ENCODE results near the gene FGGY. TPM values are rescaled to one million over a fixed set of nuclear protein-coding genes. Genes with fewer than 3 reads are reported as not detected.

Gene FGGY
- total and polyA plus RNA-seq, 2 donors (not counting 1 experiment from before 2014, with no cell fraction given): 6.1 to 38.5 TPM

- no peak overlapping the region for H3K27ac Mint-ChIP-seq
- ATAC-seq (ENCODE audit: low read depth): no peak
- 87% methylated on average over 4 of the region's 7 CpGs for WGBS (ENCODE audit: insufficient coverage)
- Histone ChIP-seq H3K79me2 (ENCODE audit: control insufficient read depth, insufficient read depth, low read length) (no peaks in the 10 kb centered on the region), H3K9ac (ENCODE audit: low read length) (no peak overlapping the region), H3K4me3 (ENCODE audit: control extremely low read depth in 1 of 5, extremely low read depth in 1 of 5, insufficient read depth in 1 of 5, low read depth in 2 of 5, low read length in 4 of 5) (no peak overlapping the region), H3K36me3 (replicated peaks in 1 of 2; ENCODE audit: control extremely low read depth in 1 of 2, control insufficient read depth in 1 of 2, extremely low read depth in 1 of 2, insufficient read depth in 2 of 2, low read length in 1 of 2) (no peaks in the 10 kb centered on the region), H4K20me1 (ENCODE audit: control insufficient read depth, insufficient read depth, low read length, poor library complexity, severe bottlenecking) (no peaks in the 10 kb centered on the region), H3K27ac (ENCODE audit: low read length in 2 of 2) (no peak overlapping the region), H3K9me3 (ENCODE audit: control extremely low read depth in 1 of 3, control insufficient read depth in 2 of 3, insufficient read depth in 1 of 3, low read length in 2 of 3) (no peaks in the 10 kb centered on the region), H2AFZ (ENCODE audit: insufficient read depth, low read depth, low read length, poor library complexity, severe bottlenecking) (no peak overlapping the region), H3K27me3 (replicated peaks in 1 of 4; ENCODE audit: control extremely low read depth in 1 of 4, control insufficient read depth in 3 of 4, insufficient read depth in 4 of 4, low read length in 3 of 4) (no peaks in the 10 kb centered on the region), H3K4me2 (replicated peaks; ENCODE audit: low read depth, low read length, poor library complexity, severe bottlenecking) (no peak overlapping the region), H3K4me1 (ENCODE audit: control insufficient read depth in 2 of 2, insufficient read depth in 2 of 2, low read length in 2 of 2) (no peaks in the 10 kb centered on the region)
- DNase-seq: no peak
- CTCF ChIA-PET: interaction anchor here (1.4 kb wide), 1 partner anchor 170 kb away, joined by 3 read pairs; no protein-coding TSS in a partner anchor
- H3K27me3 Mint-ChIP-seq: peaks cover 8% of the 10 kb centered on the region
- POLR2A ChIA-PET: no interaction called here
- intact Hi-C loops (cut with micrococcal nuclease): no loop called here
- H3K4me1 Mint-ChIP-seq: no peaks in the 10 kb centered on the region
- H3K4me3 Mint-ChIP-seq: no peak overlapping the region
- no peak for TF ChIP-seq EZH2 (IDR thresholded peaks at IDR 0.05; ENCODE audit: borderline replicate concordance, insufficient read depth, low read depth, low read length, poor library complexity, severe bottlenecking)
- TF ChIP-seq, protein P1, sequence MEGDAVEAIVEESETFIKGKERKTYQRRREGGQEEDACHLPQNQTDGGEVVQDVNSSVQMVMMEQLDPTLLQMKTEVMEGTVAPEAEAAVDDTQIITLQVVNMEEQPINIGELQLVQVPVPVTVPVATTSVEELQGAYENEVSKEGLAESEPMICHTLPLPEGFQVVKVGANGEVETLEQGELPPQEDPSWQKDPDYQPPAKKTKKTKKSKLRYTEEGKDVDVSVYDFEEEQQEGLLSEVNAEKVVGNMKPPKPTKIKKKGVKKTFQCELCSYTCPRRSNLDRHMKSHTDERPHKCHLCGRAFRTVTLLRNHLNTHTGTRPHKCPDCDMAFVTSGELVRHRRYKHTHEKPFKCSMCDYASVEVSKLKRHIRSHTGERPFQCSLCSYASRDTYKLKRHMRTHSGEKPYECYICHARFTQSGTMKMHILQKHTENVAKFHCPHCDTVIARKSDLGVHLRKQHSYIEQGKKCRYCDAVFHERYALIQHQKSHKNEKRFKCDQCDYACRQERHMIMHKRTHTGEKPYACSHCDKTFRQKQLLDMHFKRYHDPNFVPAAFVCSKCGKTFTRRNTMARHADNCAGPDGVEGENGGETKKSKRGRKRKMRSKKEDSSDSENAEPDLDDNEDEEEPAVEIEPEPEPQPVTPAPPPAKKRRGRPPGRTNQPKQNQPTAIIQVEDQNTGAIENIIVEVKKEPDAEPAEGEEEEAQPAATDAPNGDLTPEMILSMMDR (IDR thresholded peaks at IDR 0.05): no peak
- H3K9me3 Mint-ChIP-seq (ENCODE audit: insufficient read depth): no peaks in the 10 kb centered on the region
Observed at GRCh38 chr1:59776960-59777852, 480.3 kb downstream of the FGGY start.

GRCh38 chr1:59779949-59780348 lies 483.1 kb downstream of the FGGY start:
- Mint-ChIP-seq H3K27ac (no peak overlapping the region), H3K4me1 (no peaks in the 10 kb centered on the region), H3K4me3 (no peak overlapping the region), H3K27me3 (peaks cover 5% of the 10 kb centered on the region), H3K9me3 (ENCODE audit: insufficient read depth) (no peaks in the 10 kb centered on the region)
- no peaks in the 10 kb centered on the region for H3K36me3 ChIP-seq (replicated peaks in 1 of 2; ENCODE audit: control extremely low read depth in 1 of 2, control insufficient read depth in 1 of 2, extremely low read depth in 1 of 2, insufficient read depth in 2 of 2, low read length in 1 of 2)
- WGBS (ENCODE audit: insufficient coverage): 84% methylated on average over 2 of the region's 2 CpGs
- POLR2A ChIA-PET: no interaction called here
- DNase-seq (no peak), ATAC-seq (ENCODE audit: low read depth) (no peak)
- intact Hi-C loops (cut with micrococcal nuclease): no loop called here
- H3K79me2 ChIP-seq (ENCODE audit: control insufficient read depth, insufficient read depth, low read length): no peaks in the 10 kb centered on the region
- no peak overlapping the region for H2AFZ ChIP-seq (ENCODE audit: insufficient read depth, low read depth, low read length, poor library complexity, severe bottlenecking)
- H3K27ac ChIP-seq (ENCODE audit: low read length in 2 of 2): no peak overlapping the region
- H3K9ac ChIP-seq (ENCODE audit: low read length): no peak overlapping the region
- no peak overlapping the region for H3K4me2 ChIP-seq (replicated peaks; ENCODE audit: low read depth, low read length, poor library complexity, severe bottlenecking)
- H3K9me3 ChIP-seq (ENCODE audit: control extremely low read depth in 1 of 3, control insufficient read depth in 2 of 3, insufficient read depth in 1 of 3, low read length in 2 of 3): no peaks in the 10 kb centered on the region
- no peaks in the 10 kb centered on the region for H3K27me3 ChIP-seq (replicated peaks in 1 of 4; ENCODE audit: control extremely low read depth in 1 of 4, control insufficient read depth in 3 of 4, insufficient read depth in 4 of 4, low read length in 3 of 4)
- H3K4me3 ChIP-seq (ENCODE audit: control extremely low read depth in 1 of 5, extremely low read depth in 1 of 5, insufficient read depth in 1 of 5, low read depth in 2 of 5, low read length in 4 of 5): no peak overlapping the region
- CTCF ChIA-PET: interaction anchor here (0.7 to 1.6 kb wide), 6 partner anchors 21 to 233 kb away, joined by 3 to 6 read pairs (median 4); no protein-coding TSS in a partner anchor
- no peak for TF ChIP-seq EZH2 (IDR thresholded peaks at IDR 0.05; ENCODE audit: borderline replicate concordance, insufficient read depth, low read depth, low read length, poor library complexity, severe bottlenecking)
- TF ChIP-seq, protein P1 (IDR thresholded peaks at IDR 0.05): no peak
- no peaks in the 10 kb centered on the region for H4K20me1 ChIP-seq (ENCODE audit: control insufficient read depth, insufficient read depth, low read length, poor library complexity, severe bottlenecking)
- H3K4me1 ChIP-seq (ENCODE audit: control insufficient read depth in 2 of 2, insufficient read depth in 2 of 2, low read length in 2 of 2): no peaks in the 10 kb centered on the region
